HEK293 (cell line): ENCODE measurements around the gene SLAIN2.

ENCODE experiments used
- ZNF10 ChIP-seq: fragments of 450-650 bp; formaldehyde crosslinking; IDR thresholded peaks from 2 replicates; pipeline ENCODE4 v1.5.1; 2017; ENCODE audit warnings: missing biosample characterization, missing genetic modification characterization
- ZNF514 ChIP-seq: fragments of 450-650 bp; formaldehyde crosslinking; IDR thresholded peaks from 2 replicates; pipeline ENCODE4 v1.5.1; 2016; ENCODE audit warnings: missing biosample characterization, missing genetic modification characterization
- ZNF558 ChIP-seq: fragments of 450-650 bp; formaldehyde crosslinking; IDR thresholded peaks from 2 replicates; pipeline ENCODE4 v1.5.1; 2016; ENCODE audit warnings: missing biosample characterization, missing genetic modification characterization
- TF ChIP-seq, protein P1 (sequence below): fragments of 450-650 bp; formaldehyde crosslinking; IDR thresholded peaks from 2 replicates; pipeline ENCODE4 v1.5.1; 2016; ENCODE audit warnings: missing biosample characterization, missing genetic modification characterization

DNA sequence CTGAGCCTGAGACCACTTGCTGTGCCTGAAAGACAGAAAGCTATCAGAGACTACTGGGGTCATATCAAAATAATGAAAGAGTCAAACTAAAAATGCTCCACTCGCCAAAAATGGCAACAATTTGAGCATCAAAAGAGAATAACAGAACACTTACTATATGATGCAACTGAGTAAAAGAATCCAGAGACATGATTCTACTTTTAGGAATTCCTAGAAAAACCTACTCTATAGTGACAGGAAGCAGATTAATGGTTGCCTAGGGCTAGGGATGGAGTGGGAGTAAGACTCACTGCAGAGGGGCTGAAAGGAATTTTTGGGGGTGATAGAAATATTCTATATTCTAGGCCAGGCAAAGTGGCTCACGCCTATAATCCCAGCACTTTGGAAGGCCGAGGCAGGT lies 29.4 kb upstream of the SLAIN2 start:
- TF ChIP-seq ZNF10 (tag by site-specific recombination) (no peak), ZNF514 (tag by site-specific recombination) (no peak), ZNF558 (no peak)
- TF ChIP-seq, protein P1, sequence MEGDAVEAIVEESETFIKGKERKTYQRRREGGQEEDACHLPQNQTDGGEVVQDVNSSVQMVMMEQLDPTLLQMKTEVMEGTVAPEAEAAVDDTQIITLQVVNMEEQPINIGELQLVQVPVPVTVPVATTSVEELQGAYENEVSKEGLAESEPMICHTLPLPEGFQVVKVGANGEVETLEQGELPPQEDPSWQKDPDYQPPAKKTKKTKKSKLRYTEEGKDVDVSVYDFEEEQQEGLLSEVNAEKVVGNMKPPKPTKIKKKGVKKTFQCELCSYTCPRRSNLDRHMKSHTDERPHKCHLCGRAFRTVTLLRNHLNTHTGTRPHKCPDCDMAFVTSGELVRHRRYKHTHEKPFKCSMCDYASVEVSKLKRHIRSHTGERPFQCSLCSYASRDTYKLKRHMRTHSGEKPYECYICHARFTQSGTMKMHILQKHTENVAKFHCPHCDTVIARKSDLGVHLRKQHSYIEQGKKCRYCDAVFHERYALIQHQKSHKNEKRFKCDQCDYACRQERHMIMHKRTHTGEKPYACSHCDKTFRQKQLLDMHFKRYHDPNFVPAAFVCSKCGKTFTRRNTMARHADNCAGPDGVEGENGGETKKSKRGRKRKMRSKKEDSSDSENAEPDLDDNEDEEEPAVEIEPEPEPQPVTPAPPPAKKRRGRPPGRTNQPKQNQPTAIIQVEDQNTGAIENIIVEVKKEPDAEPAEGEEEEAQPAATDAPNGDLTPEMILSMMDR (tag by site-specific recombination) = no peak
